Thymus (tissue), 11 donors: ENCODE data around the gene COL23A1. TPM values are rescaled to one million over a fixed set of nuclear protein-coding genes. Genes with fewer than 3 reads are reported as not detected.

Source experiments
- DNase-seq, 9 donors: peaks; one replicate each; pipeline ENCODE4 v3.0.0-alpha.2; 2013; ENCODE audit warnings: low spot score in 9 of 9, low read depth in 6 of 9, missing footprints in 1 of 9
- H3K27ac ChIP-seq, 2 donors: one replicate each; pipeline ENCODE4 v1.5.1; 2013; ENCODE audit warnings: control low read depth in 1 of 2, low read depth in 1 of 2, low read length in 1 of 2, mild to moderate bottlenecking in 1 of 2, moderate library complexity in 1 of 2
- H3K27me3 ChIP-seq, 2 donors: one replicate each; pipeline ENCODE4 v1.5.1; 2013; ENCODE audit warnings: low read length in 1 of 2; ENCODE audit not compliant: control insufficient read depth in 2 of 2, insufficient read depth in 1 of 2
- H3K36me3 ChIP-seq, 2 donors: one replicate each; pipeline ENCODE4 v1.5.1; 2013; ENCODE audit warnings: low read length in 1 of 2, mild to moderate bottlenecking in 1 of 2, moderate library complexity in 1 of 2; ENCODE audit not compliant: control insufficient read depth in 2 of 2, insufficient read depth in 2 of 2
- H3K4me1 ChIP-seq, 2 donors: one replicate each; pipeline ENCODE4 v1.5.1; 2013; ENCODE audit warnings: low read length in 2 of 2; ENCODE audit not compliant: control insufficient read depth in 2 of 2, insufficient read depth in 2 of 2
- H3K4me3 ChIP-seq, 2 donors: one replicate each; pipeline ENCODE4 v1.5.1; 2013; ENCODE audit warnings: low read length in 2 of 2, control low read depth in 1 of 2, mild to moderate bottlenecking in 1 of 2
- H3K9me3 ChIP-seq, 2 donors: one replicate each; pipeline ENCODE4 v1.5.1; 2013; ENCODE audit warnings: low read length in 1 of 2, mild to moderate bottlenecking in 1 of 2; ENCODE audit not compliant: control insufficient read depth in 2 of 2, insufficient read depth in 1 of 2
- WGBS: extraction: QIAGEN DNeasy Blood & Tissue Kit; methylation state at CpG from one replicate; pipeline ENCODE4 v1.1.7; 2013; 5-methylcytosine and 5-hydroxymethylcytosine counted together
- polyA plus RNA-seq: library from polyadenylated mRNA; stranded (reverse); fragments of 200-250 nt; gene quantifications from one replicate; pipeline ENCODE4 v1.2.3, GENCODE V29; 2013
- total RNA-seq: library from RNA; stranded (reverse); fragments of 120-200 nt; gene quantifications from one replicate; pipeline ENCODE4 v1.2.4, GENCODE V29; 2013
- donor health status: healthy.

COL23A1 gene
- total and polyA plus RNA-seq, 2 donors, result 1.5 to 2.6 TPM

DNA sequence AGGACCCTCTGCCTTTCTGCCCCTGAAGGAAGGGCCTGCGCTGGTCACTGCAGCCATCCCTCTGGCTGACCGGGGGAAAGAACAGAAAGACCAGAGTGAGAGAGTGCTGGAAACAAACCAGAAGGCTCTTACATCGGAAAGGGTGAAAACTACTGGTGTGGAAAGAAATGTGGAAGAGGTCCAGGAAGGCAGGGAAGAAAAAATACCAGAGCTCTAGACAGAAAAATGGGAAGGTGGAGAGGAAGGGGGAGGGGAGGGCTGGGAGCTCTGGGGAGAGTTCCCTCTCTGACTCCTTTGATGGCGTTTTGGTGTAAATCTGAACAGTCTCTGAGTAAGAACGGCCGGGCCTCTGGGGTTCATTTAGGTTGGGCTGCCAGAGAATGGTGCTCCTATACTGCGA, 47.7 kb downstream of the COL23A1 start:
- no peaks in the 10 kb centered on the region for H3K36me3 ChIP-seq
- H3K9me3 ChIP-seq, result no peaks in the 10 kb centered on the region
- no peaks in the 10 kb centered on the region for H3K4me1 ChIP-seq
- WGBS, result 88% methylated on average over 7 of the region's 7 CpGs
- no peaks in the 10 kb centered on the region for H3K27me3 ChIP-seq
- H3K27ac ChIP-seq, result no peak overlapping the region
- no peak overlapping the region for H3K4me3 ChIP-seq
- DNase-seq, result no peak

DNA sequence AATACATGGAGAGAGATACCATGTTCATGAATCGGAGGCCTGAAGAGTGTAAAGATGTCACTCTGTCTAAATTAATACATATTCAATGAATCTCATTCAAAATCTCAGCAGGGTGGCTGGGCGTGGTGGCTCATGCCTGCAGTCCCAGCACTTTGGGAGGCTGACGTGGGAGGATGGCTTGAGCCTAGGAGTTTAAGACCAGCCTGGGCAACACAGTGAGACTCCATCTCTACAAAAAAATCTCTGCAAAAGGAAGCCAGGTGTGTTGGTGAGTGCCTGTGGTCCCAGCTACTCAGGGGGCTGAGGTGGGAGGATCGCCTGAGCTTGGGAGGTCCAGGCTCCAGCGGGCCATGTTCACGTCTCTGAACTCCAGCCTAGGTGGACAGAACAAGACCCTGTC, 49.7 kb downstream of the COL23A1 start:
- no peak overlapping the region for H3K27ac ChIP-seq
- WGBS, result 98% methylated on average over 6 of the region's 6 CpGs
- H3K27me3 ChIP-seq, result no peaks in the 10 kb centered on the region
- H3K36me3 ChIP-seq, result no peaks in the 10 kb centered on the region
- no peaks in the 10 kb centered on the region for H3K9me3 ChIP-seq
- no peak overlapping the region for H3K4me3 ChIP-seq
- DNase-seq, result no peak
- H3K4me1 ChIP-seq, result no peaks in the 10 kb centered on the region

DNA sequence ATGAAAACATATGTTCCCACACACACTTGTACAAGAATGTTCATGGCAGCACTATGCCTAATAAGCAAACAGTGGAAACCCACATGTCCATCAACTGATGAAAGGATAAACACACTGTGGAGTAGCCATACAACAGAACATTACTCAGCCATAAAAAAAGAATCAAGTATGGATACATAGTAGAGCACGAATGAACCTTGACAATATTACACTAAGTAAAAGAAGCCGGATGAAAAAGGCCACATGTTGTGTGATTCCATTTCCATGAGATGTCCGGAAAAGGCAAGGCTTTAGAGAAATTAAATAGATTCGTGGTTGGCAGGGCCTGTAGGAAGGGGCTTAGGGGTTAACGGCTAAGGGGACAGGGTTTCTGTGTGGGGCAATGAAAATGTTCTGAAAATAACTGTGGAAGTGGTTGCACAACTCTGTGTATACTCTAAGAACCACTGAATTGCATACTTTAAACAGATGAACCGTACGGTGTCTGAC, 51.4 kb downstream of the COL23A1 start:
- no peak for DNase-seq
- Histone ChIP-seq H3K4me3 (no peak overlapping the region), H3K9me3 (no peaks in the 10 kb centered on the region), H3K36me3 (no peaks in the 10 kb centered on the region), H3K27ac (no peak overlapping the region), H3K4me1 (no peaks in the 10 kb centered on the region), H3K27me3 (no peaks in the 10 kb centered on the region)
- WGBS, result 97% methylated on average over 7 of the region's 7 CpGs

DNA sequence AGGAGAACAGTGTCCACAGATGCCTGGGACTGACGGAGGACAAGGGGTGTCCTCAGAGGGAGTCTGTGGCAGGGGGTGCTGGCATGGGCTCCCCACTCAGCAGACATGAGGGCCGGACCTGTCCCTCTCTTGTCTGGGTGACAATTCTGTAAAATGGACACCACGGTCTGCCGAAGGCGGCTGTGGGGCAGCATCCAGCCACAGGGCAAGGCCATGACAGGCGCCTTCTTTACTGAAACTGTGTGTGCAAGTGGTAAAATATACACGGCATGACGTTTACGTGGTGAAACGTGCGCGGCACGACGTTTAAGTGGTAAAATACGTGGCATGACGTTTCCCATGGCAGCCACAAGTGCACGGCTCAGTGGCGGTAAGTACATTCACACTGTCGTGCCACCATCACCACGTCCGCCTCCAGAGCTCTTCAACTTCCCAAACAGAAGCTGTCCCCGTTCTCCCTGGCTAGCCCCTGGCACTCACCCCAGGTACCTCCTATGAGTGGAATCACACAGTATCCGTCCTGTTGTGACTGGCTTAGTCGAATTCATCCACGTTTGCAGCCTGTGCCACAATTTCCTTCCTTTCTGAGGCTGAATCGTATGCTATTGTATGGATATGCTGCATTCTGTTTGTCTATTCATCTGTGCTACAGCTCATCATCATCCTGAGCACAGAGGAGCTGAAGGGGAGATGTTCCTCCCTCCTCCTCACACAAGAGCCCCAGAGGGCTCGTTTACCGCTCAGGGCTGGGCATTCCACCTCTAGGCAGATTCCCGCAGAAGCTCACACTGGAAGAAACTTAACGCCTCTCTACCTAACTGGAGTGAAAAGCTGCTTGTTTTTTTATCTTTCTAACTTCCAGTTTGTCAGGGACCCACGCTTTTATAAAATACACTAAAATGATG, 52.5 kb downstream of the COL23A1 start:
- H3K4me1 ChIP-seq, result peaks cover 0 to 5% of the 10 kb centered on the region in 2 donors
- no peaks in the 10 kb centered on the region for H3K36me3 ChIP-seq
- 92% methylated on average over 31 of the region's 31 CpGs for WGBS
- H3K9me3 ChIP-seq, result no peaks in the 10 kb centered on the region
- no peak for DNase-seq
- no peaks in the 10 kb centered on the region for H3K27me3 ChIP-seq
- H3K4me3 ChIP-seq, result no peak overlapping the region
- no peak overlapping the region for H3K27ac ChIP-seq

DNA sequence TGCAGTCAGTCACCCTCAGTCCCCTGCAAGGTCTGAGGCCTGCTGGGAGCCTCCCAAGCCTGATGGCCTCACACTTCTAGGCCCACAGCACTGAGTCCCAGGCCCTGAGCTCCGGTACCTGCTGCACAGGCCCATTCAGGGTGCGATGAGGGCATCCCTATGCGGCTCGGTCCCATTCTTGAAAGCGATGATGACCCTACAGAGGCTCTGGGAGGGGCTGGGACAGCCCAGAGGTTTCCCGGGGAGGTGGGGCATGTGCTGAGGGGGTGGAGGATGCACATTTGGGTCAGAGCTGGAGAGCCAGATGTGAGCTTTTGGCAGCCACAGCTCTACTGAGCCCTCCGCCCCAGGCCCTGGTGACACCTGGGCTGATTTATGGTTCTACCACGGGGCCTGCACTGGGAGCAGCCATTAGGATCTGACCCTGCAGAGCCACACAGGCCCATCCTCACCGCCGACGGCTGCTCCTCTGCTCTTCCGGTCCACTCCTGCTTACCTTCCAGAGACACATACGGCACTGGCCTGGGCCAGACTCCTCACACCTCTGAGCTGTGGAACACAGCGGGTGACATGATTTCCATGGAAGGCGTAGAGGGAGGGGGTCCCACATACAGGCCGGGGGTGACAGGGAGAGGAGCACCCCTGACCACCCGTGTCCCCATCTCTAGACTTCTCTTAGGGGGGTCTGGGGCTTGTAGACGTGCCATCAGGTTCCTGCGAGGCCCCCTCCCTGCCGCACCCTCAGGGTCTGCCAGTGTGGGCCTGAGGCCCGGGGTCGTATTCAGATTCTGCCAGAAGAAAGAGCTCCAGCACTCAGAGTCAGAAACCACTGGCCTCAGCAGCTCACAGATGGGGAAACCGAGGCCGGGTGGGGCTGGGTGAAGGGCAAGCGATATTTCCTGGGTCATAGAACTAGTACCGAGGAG, 53.4 kb downstream of the COL23A1 start:
- H3K36me3 ChIP-seq, result no peaks in the 10 kb centered on the region
- no peak for DNase-seq
- WGBS, result 97% methylated on average over 26 of the region's 26 CpGs
- H3K27me3 ChIP-seq, result no peaks in the 10 kb centered on the region
- H3K4me3 ChIP-seq, result no peak overlapping the region
- H3K4me1 ChIP-seq, result peaks cover 3 to 14% of the 10 kb centered on the region in 2 donors
- H3K9me3 ChIP-seq, result no peaks in the 10 kb centered on the region
- H3K27ac ChIP-seq, result no peak overlapping the region

DNA sequence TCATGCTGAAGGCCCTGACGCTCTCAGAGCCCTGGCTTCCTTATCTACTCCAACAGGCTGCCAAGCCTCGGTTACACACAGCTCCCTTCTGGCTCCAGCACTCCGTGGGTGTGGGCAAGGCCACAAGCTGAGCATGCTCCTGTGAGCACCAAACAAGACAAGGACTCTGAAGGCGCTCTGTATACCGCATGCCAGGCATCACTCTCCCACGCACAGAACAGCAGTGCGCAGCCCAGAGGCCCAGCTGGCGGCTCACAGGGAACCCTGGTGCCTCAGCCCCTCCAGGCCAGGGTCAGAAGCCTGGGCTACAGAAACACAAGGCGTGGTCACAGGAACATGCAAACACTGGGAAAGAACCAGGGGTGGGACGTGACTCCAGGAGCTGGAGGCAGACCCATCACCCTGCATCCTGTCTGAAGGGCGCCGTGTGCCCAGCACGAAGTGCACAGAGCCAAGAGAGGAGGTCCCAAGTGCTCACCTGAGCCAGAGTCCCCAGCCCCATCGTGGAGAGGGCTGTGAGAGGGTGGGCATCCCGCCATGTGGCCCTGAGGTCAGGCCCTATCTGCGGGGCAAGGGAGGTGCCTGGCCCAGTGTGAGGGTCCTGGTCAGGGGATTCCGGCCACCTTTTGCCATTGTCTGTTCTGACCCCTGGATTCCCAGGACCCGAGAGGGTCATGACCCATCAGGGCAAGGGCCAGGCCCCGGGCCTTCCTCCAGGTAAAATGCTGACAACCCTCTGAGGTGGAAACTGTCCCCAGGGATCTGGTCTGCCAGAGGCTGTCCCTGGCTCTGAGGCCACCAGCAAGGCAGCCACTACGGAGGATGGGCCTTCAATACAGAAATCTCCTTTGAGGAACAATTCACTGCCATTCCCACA, 54.7 kb downstream of the COL23A1 start:
- Histone ChIP-seq H3K9me3 (no peaks in the 10 kb centered on the region), H3K4me1 (peaks cover 3 to 15% of the 10 kb centered on the region in 2 donors), H3K4me3 (no peak overlapping the region), H3K36me3 (no peaks in the 10 kb centered on the region), H3K27ac (no peak overlapping the region), H3K27me3 (no peaks in the 10 kb centered on the region)
- 92% methylated on average over 20 of the region's 20 CpGs for WGBS
- DNase-seq, result no peak

DNA sequence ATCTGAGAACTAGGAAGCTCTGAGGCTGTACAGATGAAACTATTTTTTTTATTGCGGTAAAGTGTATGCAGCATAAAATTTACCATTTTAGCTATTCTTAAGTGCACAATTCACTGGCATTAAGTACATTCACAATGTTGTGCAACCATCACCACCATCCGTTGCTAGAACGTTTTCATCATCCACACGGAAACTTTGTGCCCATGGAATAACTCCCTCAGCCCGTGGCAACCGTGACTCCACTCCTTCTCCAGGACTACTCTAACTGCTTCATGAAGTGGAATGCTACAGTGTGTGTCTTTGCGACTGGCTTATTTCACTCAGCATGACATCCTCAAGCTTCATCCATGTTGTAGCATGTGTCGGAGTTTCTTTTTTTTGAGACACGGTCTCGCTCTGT, 57.1 kb downstream of the COL23A1 start:
- Histone ChIP-seq H3K9me3 (no peaks in the 10 kb centered on the region), H3K4me3 (no peak overlapping the region), H3K36me3 (no peaks in the 10 kb centered on the region), H3K27ac (no peak overlapping the region), H3K27me3 (no peaks in the 10 kb centered on the region), H3K4me1 (peaks cover 3 to 21% of the 10 kb centered on the region in 2 donors)
- no peak for DNase-seq
- WGBS, result 96% methylated on average over 10 of the region's 10 CpGs

DNA sequence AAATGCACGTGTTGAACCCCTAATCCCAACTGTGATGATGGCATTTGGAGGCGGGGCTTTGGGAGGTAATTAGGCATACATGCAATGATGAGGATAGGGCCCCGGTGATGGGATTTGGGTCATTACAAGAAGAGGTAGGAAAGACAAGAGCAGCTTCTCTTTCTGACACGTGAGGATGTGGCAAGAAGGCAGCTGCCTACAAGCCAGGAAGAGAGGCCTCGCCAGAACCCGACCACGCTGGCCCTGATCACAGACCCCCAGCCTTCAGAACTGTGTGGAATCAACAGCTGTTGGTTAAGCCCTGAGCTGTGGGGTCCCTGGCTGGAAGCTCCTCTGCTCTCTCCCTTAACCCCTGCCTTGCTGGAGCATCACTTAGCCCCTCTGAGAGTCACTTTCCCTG, 57.5 kb downstream of the COL23A1 start:
- peaks cover 3 to 21% of the 10 kb centered on the region in 2 donors for H3K4me1 ChIP-seq
- H3K36me3 ChIP-seq, result no peaks in the 10 kb centered on the region
- no peak overlapping the region for H3K4me3 ChIP-seq
- WGBS, result 36% methylated on average over 7 of the region's 7 CpGs
- peak in 1 of 9 donors; percentile 23 for DNase-seq
- H3K27ac ChIP-seq, result no peak overlapping the region
- H3K9me3 ChIP-seq, result no peaks in the 10 kb centered on the region
- H3K27me3 ChIP-seq, result no peaks in the 10 kb centered on the region
